GM23248 (cell line): ENCODE data around the gene USP10. TPM values are rescaled to one million over a fixed set of nuclear protein-coding genes. Genes with fewer than 3 reads are reported as not detected.

ENCODE experiments used
- DNase-seq: peaks from one replicate; pipeline ENCODE4 v3.0.0-alpha.2; 2015
- H2AFZ ChIP-seq: fragments of 200-600 bp; sonication (generic); 2 replicates; pipeline ENCODE4 v1.6.1; 2016; ENCODE audit warnings: antibody characterized with exemption
- H3F3A ChIP-seq: fragments of 200-600 bp; sonication (generic); 2 replicates; pipeline ENCODE4 v1.6.1; 2016; ENCODE audit warnings: mild to moderate bottlenecking, antibody characterized with exemption, mixed run types; ENCODE audit not compliant: insufficient read depth
- H3K27ac ChIP-seq: fragments of 200-600 bp; sonication (generic); 2 replicates; pipeline ENCODE4 v1.5.1; 2016; ENCODE audit warnings: mild to moderate bottlenecking
- H3K27me3 ChIP-seq: fragments of 200-600 bp; sonication (generic); replicated peaks from 2 replicates; pipeline ENCODE4 v1.6.1; 2016; ENCODE audit warnings: mild to moderate bottlenecking; ENCODE audit not compliant: insufficient read depth
- H3K36me3 ChIP-seq: fragments of 200-600 bp; sonication (generic); 2 replicates; pipeline ENCODE4 v1.6.1; 2016; ENCODE audit warnings: low read depth, mild to moderate bottlenecking
- H3K4me1 ChIP-seq: fragments of 200-600 bp; sonication (generic); 2 replicates; pipeline ENCODE4 v1.6.1; 2016; ENCODE audit warnings: mild to moderate bottlenecking; ENCODE audit not compliant: insufficient read depth
- H3K4me2 ChIP-seq: fragments of 200-600 bp; sonication (generic); one replicate; pipeline ENCODE4 v1.6.1; 2016; ENCODE audit warnings: mild to moderate bottlenecking; ENCODE audit not compliant: unreplicated experiment
- H3K4me3 ChIP-seq: fragments of 200-600 bp; sonication (generic); 2 replicates; pipeline ENCODE4 v1.5.1; 2016; ENCODE audit warnings: mild to moderate bottlenecking
- H3K79me2 ChIP-seq: fragments of 200-600 bp; sonication (generic); 2 replicates; pipeline ENCODE4 v1.6.1; 2016; ENCODE audit warnings: mild to moderate bottlenecking; ENCODE audit not compliant: insufficient read depth
- H3K9ac ChIP-seq: fragments of 200-600 bp; sonication (generic); 2 replicates; pipeline ENCODE4 v1.6.1; 2016; ENCODE audit warnings: mild to moderate bottlenecking
- H3K9me2 ChIP-seq: fragments of 200-600 bp; sonication (generic); 2 replicates; pipeline ENCODE4 v1.6.1; 2016; ENCODE audit warnings: mixed run types, mild to moderate bottlenecking, moderate library complexity; ENCODE audit not compliant: insufficient read depth
- H3K9me3 ChIP-seq: fragments of 200-600 bp; sonication (generic); one replicate; pipeline ENCODE4 v1.6.1; 2017; ENCODE audit warnings: low read depth
- H4K20me1 ChIP-seq: fragments of 200-600 bp; sonication (generic); 2 replicates; pipeline ENCODE4 v1.6.0; 2016; ENCODE audit not compliant: insufficient read depth
- EZH2 ChIP-seq: fragments of 200-600 bp; sonication (generic); IDR thresholded peaks from 2 replicates; pipeline ENCODE4 v1.6.1; 2018; ENCODE audit warnings: antibody characterized with exemption, mild to moderate bottlenecking; ENCODE audit not compliant: insufficient read depth, poor library complexity, severe bottlenecking
- EZH2phosphoT487 ChIP-seq: fragments of 200-600 bp; sonication (generic); IDR thresholded peaks from 2 replicates; pipeline ENCODE4 v1.6.1; 2018; ENCODE audit warnings: antibody characterized with exemption, moderate library complexity, mild to moderate bottlenecking, low read depth; ENCODE audit not compliant: insufficient read depth
- WGBS, 2 experiments: methylation state at CpG; one replicate each; pipeline ENCODE4 v1.1.6; 2015 to 2017; ENCODE audit warnings: low lambda C conversion rate in 2 of 2, low coverage in 1 of 2; ENCODE audit errors: missing lambda C conversion rate in 2 of 2; 5-methylcytosine and 5-hydroxymethylcytosine counted together
- in situ Hi-C: fragments of 300-500 bp; cut with MboI; formaldehyde crosslinking; loops from 2 replicates; pipeline ENCODE4 v1.15.0; 2020
- polyA plus RNA-seq: library from polyadenylated mRNA; unstranded; fragments of >200 nt; fragmentation: Nextera tagmentation; extraction: Ambion mirVana; gene quantifications from 2 replicates; pipeline ENCODE4 v1.2.1, GENCODE V29; 2016
- total RNA-seq: library from RNA; depleted of rRNA; stranded (reverse); fragments of >200 nt; shearing (Covaris generic); gene quantifications from 2 replicates; pipeline ENCODE4 v1.2.3, GENCODE V29; 2014

Gene USP10
- total and polyA plus RNA-seq, 2 experiments from 2014 or later, result 48.3 to 74.0 TPM

DNA sequence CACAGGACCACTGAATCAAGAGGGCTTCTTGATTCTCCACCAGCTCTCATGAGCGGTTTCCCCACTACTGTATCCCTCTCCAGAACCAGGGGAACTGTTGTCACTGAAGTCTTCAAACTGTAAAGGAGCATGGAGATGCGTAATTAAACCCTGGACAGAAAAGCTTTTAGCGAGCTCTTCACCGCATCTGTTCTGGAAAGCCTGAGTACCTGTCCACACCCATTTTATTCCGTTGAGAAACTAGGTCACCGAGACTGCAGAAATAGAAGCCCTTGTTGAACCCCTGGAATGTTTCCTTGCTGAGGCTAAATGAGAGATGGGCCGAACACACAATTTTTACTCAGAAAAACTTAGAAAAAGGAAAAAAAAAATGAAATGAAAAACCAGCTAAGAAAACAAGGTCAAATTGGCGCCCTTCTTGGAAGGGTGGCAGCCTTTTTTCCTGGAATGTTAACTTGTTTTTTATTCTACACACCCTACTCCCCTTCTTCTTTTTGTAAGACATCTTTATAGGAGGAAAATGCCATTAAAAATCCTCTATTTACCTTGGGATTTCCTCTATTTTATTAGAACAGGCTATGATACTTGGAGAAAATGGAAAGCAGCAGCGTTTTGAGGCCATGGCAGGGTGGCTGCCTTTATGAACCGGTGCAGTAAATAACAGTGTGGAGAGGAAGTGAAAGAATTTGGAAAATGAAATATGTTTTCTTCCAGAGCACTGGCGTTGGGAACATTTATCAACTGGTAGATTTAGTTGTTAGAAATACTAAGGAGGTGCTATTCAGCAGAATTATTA, 67.4 kb downstream of the USP10 start:
- H2AFZ ChIP-seq, result no peak overlapping the region
- H3K4me1 ChIP-seq, result no peaks in the 10 kb centered on the region
- H3K4me2 ChIP-seq, result no peak overlapping the region
- no peak overlapping the region for H3K9ac ChIP-seq
- H3K4me3 ChIP-seq, result no peak overlapping the region
- in situ Hi-C loops, result no loop called here
- H3K36me3 ChIP-seq, result peaks cover 48% of the 10 kb centered on the region
- H3F3A ChIP-seq, result peaks cover 3% of the 10 kb centered on the region; the same call in 1 of the 2 replicates
- H3K9me2 ChIP-seq, result no peaks in the 10 kb centered on the region
- 66 to 69% methylated on average over 11 of the region's 11 CpGs for WGBS, 2 experiments
- H3K27me3 ChIP-seq, result no peaks in the 10 kb centered on the region
- DNase-seq, result no peak
- H4K20me1 ChIP-seq, result no peaks in the 10 kb centered on the region
- H3K79me2 ChIP-seq, result peaks cover 52% of the 10 kb centered on the region
- TF ChIP-seq EZH2 (no peak), EZH2phosphoT487 (no peak)
- H3K27ac ChIP-seq, result no peak overlapping the region
- H3K9me3 ChIP-seq, result no peaks in the 10 kb centered on the region

DNA sequence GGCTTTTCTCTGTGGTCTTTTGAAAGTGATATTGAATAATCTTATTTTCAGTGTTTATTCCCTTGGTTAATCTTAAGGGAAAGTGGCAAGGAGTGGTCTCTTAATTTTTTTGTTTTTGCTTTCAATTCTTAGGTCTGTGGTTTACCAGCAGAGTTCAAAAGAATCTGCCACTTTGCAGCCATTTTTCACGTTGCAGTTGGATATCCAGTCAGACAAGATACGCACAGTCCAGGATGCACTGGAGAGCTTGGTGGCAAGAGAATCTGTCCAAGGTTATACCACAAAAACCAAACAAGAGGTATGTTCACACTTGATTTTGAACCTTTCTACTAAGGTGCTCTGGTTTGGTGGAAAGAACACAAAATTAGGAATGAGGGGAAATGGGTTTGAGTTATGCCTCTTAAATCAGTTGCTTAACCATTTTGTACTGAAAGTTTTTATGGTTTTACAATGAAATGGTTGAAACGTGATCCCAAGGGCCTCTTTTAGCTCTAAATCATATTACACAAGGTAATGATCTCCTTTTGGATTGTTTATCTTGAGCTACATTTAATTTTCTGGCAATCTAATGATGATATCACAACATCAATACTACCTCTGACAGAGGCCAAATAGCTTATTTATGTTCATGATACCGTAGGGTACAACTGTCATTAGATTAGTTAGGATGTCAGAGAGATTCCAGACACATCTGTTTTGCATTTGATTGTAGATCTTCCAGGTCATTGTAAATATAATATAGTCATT, 68.4 kb downstream of the USP10 start:
- Histone ChIP-seq H3K4me3 (no peak overlapping the region), H2AFZ (no peak overlapping the region), H3K9me3 (no peaks in the 10 kb centered on the region), H3K27me3 (no peaks in the 10 kb centered on the region), H3K4me2 (no peak overlapping the region), H3K9ac (no peak overlapping the region), H3F3A (peaks cover 12% of the 10 kb centered on the region; the same call in 1 of the 2 replicates), H3K27ac (no peak overlapping the region), H3K9me2 (no peaks in the 10 kb centered on the region), H4K20me1 (no peaks in the 10 kb centered on the region), H3K79me2 (peaks cover 52% of the 10 kb centered on the region), H3K4me1 (no peaks in the 10 kb centered on the region), H3K36me3 (peaks cover 50% of the 10 kb centered on the region)
- TF ChIP-seq EZH2phosphoT487, result no peak
- TF ChIP-seq EZH2, result no peak
- in situ Hi-C loops, result no loop called here
- no peak for DNase-seq
- 85 to 89% methylated on average over 4 of the region's 4 CpGs for WGBS, 2 experiments

DNA sequence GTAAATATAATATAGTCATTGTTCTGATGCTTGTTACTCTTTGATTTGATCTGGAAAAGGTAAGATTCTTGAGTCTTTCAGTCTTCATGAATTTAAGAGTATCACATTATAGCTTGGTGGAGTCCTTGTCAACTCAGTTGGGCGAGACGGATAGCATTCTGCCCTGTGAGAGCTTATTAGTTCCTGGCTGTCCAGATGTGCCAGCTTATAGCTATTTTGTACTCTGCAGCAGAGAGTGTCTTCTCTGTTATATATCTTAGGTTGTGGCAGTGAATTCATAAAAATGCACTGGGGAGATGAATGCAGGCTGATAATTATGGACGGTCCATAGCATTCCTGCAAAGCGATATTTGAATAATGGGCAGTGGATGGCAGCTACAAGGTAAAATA, 69.0 kb downstream of the USP10 start:
- H3K36me3 ChIP-seq, result peaks cover 47% of the 10 kb centered on the region
- 98 to 100% methylated on average over 4 of the region's 4 CpGs for WGBS, 2 experiments
- in situ Hi-C loops, result no loop called here

DNA sequence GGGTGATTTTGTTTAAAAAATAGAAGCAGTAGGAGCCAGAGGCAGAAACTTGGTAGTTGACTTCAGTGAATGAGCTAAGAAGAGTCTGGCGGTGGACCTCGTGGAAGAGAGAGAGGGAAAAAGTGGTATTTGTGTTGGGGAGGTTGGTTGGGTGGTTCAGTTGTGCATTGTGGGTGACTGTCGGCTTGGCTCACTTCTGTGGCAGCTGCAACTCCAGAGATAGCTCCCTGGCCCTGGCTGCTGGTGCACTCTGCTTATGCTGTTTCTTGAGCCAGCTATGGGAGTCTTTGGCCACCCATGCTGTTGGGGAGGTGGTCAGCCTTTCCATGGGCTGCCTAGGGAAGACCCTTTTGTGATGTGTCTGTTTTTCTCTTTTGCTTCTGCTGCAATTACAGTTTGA, 69.6 kb downstream of the USP10 start:
- in situ Hi-C loops, result no loop called here
- no peak overlapping the region for H3K9ac ChIP-seq
- TF ChIP-seq EZH2 (no peak), EZH2phosphoT487 (no peak)
- H3F3A ChIP-seq, result peaks cover 16% of the 10 kb centered on the region
- peaks cover 47% of the 10 kb centered on the region for H3K36me3 ChIP-seq
- no peak overlapping the region for H3K27ac ChIP-seq
- H3K4me3 ChIP-seq, result no peak overlapping the region
- DNase-seq, result no peak
- H3K27me3 ChIP-seq, result no peaks in the 10 kb centered on the region
- peaks cover 49% of the 10 kb centered on the region for H3K79me2 ChIP-seq
- H2AFZ ChIP-seq, result no peak overlapping the region
- no peaks in the 10 kb centered on the region for H4K20me1 ChIP-seq
- 97 to 100% methylated on average over 3 of the region's 3 CpGs for WGBS, 2 experiments
- no peaks in the 10 kb centered on the region for H3K9me3 ChIP-seq
- H3K9me2 ChIP-seq, result no peaks in the 10 kb centered on the region
- H3K4me1 ChIP-seq, result no peaks in the 10 kb centered on the region
- no peak overlapping the region for H3K4me2 ChIP-seq

More for the DNA sequence above, 69.0 kb downstream of the USP10 start:
- Histone ChIP-seq H3K4me1 (no peaks in the 10 kb centered on the region), H3K4me3 (no peak overlapping the region), H3K9me3 (no peaks in the 10 kb centered on the region), H3K27ac (no peak overlapping the region), H3K9me2 (no peaks in the 10 kb centered on the region), H3K79me2 (peaks cover 51% of the 10 kb centered on the region), H2AFZ (no peak overlapping the region), H3F3A (peaks cover 12% of the 10 kb centered on the region; the same call in 1 of the 2 replicates), H3K9ac (no peak overlapping the region), H4K20me1 (no peaks in the 10 kb centered on the region), H3K27me3 (no peaks in the 10 kb centered on the region), H3K4me2 (no peak overlapping the region)
- DNase-seq, result no peak
- TF ChIP-seq EZH2 (no peak), EZH2phosphoT487 (no peak)
